Panc1 (cell line): ENCODE data around the gene CCDC51. TPM values are rescaled to one million over a fixed set of nuclear protein-coding genes. Genes with fewer than 3 reads are reported as not detected.

Source experiments
- ATAC-seq: fragments of 200-7000 bp; cut with Tn5 transposase; 2 replicates; pipeline ENCODE4 v1.9.1; 2020; ENCODE audit warnings: mild to moderate bottlenecking, moderate library complexity
- BruUV-seq: library from RNA; stranded (reverse); fragments of 400-500 nt; replicated peaks from 2 replicates; lab custom pipeline; 2021; lab: Mats Ljungman, UMichigan
- CTCF ChIA-PET: fragments of 300-600 bp; sonication (Branson Sonifier 250); formaldehyde crosslinking; loops from one replicate; lab custom pipeline; 2022; ENCODE audit warnings: antibody characterized with exemption; lab: Charles Lee
- POLR2A ChIA-PET: fragments of 300-600 bp; sonication (Branson Sonifier 250); formaldehyde crosslinking; loops from one replicate; lab custom pipeline; 2022; ENCODE audit warnings: antibody characterized with exemption; lab: Charles Lee
- DNase-seq: peaks from one replicate; pipeline ENCODE4 v3.0.0-alpha.2; 2010; ENCODE audit warnings: low read depth, low spot score
- H3K27ac ChIP-seq: 2 replicates; pipeline ENCODE4 v1.5.1; 2011; ENCODE audit warnings: mild to moderate bottlenecking, low read length, inconsistent platforms
- H3K27me3 ChIP-seq: fragments of 200-500 bp; sonication (Bioruptor generic); 2 replicates; pipeline ENCODE4 v1.6.0; 2014; ENCODE audit warnings: low read length, inconsistent platforms; ENCODE audit not compliant: control insufficient read depth, insufficient read depth
- H3K36me3 ChIP-seq: fragments of 200-500 bp; sonication (Bioruptor generic); 2 replicates; pipeline ENCODE4 v1.5.1; 2014; ENCODE audit warnings: inconsistent platforms, mild to moderate bottlenecking, low read length, moderate library complexity; ENCODE audit not compliant: control insufficient read depth, insufficient read depth
- H3K4me1 ChIP-seq: 2 replicates; pipeline ENCODE4 v1.5.1; 2011; ENCODE audit warnings: inconsistent platforms, mild to moderate bottlenecking, low read length, moderate library complexity; ENCODE audit not compliant: control insufficient read depth, insufficient read depth
- H3K4me3 ChIP-seq, 2 experiments: 2 replicates each; pipeline ENCODE4 v1.5.1; 2011 to 2012; ENCODE audit warnings: low read depth in 2 of 2, low read length in 2 of 2, mild to moderate bottlenecking in 2 of 2, inconsistent platforms in 1 of 2, moderate library complexity in 1 of 2
- H3K9me3 ChIP-seq: fragments of 200-500 bp; sonication (Bioruptor generic); 2 replicates; pipeline ENCODE4 v1.5.1; 2014; ENCODE audit warnings: low read depth, mild to moderate bottlenecking, inconsistent platforms, low read length, moderate library complexity; ENCODE audit not compliant: control insufficient read depth, insufficient read depth
- CTCF ChIP-seq: fragments of 450-650 bp; IDR thresholded peaks from 2 replicates; pipeline ENCODE4 v1.5.1; 2017; ENCODE audit warnings: mild to moderate bottlenecking
- POLR2AphosphoS5 ChIP-seq: IDR thresholded peaks from 2 replicates; pipeline ENCODE4 v1.6.1; 2012; ENCODE audit warnings: mild to moderate bottlenecking, low read depth, low read length, moderate library complexity
- REST ChIP-seq, 2 experiments: IDR thresholded peaks; 2 replicates each; pipeline ENCODE4 v1.6.1; 2011 to 2012; ENCODE audit warnings: low read depth in 2 of 2, control low read depth in 1 of 2, low read length in 1 of 2, mild to moderate bottlenecking in 1 of 2, moderate library complexity in 1 of 2; ENCODE audit not compliant: insufficient read depth in 1 of 2
- SIN3A ChIP-seq: IDR thresholded peaks from 2 replicates; pipeline ENCODE4 v1.6.1; 2012; ENCODE audit warnings: low read depth, mild to moderate bottlenecking, low read length, moderate library complexity, borderline replicate concordance; ENCODE audit not compliant: insufficient read depth
- TCF7L2 ChIP-seq: IDR thresholded peaks from 2 replicates; pipeline ENCODE4 v1.6.1; 2011; ENCODE audit warnings: mild to moderate bottlenecking, low read depth, low read length, inconsistent platforms
- in situ Hi-C: cut with HindIII; loops from 2 replicates; pipeline ENCODE4 v1.10.0; 2016; ENCODE audit warnings: low sequenced_read_pairs, low pct_unique_long_range_greater_than_20kb
- intact Hi-C: fragments of 100-400 bp; cut with micrococcal nuclease; formaldehyde crosslinking; loops from one replicate; pipeline ENCODE4 v1.10.0; 2022; ENCODE audit not compliant: unreplicated experiment
- total RNA-seq: library from RNA; stranded (reverse); gene quantifications from one replicate; pipeline ENCODE4 v1.2.1, GENCODE V29; 2021; ENCODE audit not compliant: unreplicated experiment

Gene CCDC51
- total RNA-seq, 1 experiment from 2014 or later, result 11.9 TPM

GRCh38 chr3:48398701-48399386, 41.1 kb downstream of the CCDC51 start:
- TF ChIP-seq CTCF (no peak), POLR2AphosphoS5 (no peak), TCF7L2 (no peak), REST (IDR thresholded peaks at IDR 0.05; ENCODE audit: insufficient read depth in 1 of 2, low read depth in 2 of 2, low read length in 1 of 2) (no peak), SIN3A (no peak)
- Histone ChIP-seq H3K27ac (no peak overlapping the region), H3K27me3 (0 out of 2 replicates have a peak, but pooled peaks cover 2% of the 10 kb centered on the region), H3K36me3 (no peaks in the 10 kb centered on the region), H3K9me3 (no peaks in the 10 kb centered on the region), H3K4me1 (no peaks in the 10 kb centered on the region), H3K4me3 (no peak overlapping the region)
- no peak for DNase-seq
- CTCF ChIA-PET, result interaction anchor here (5.2 kb wide), 1 partner anchor 37 kb away, joined by 98 read pairs; no protein-coding TSS in a partner anchor
- POLR2A ChIA-PET, result no interaction called here
- in situ Hi-C loops, result no loop called here
- no peak for ATAC-seq
- intact Hi-C loops, result no loop called here
- no TSS peak for BruUV-seq

GRCh38 chr3:48397767-48398681, 41.9 kb downstream of the CCDC51 start:
- Histone ChIP-seq H3K4me3 (no peak overlapping the region), H3K36me3 (no peaks in the 10 kb centered on the region), H3K4me1 (no peaks in the 10 kb centered on the region), H3K27ac (no peak overlapping the region), H3K9me3 (no peaks in the 10 kb centered on the region), H3K27me3 (0 out of 2 replicates have a peak, but pooled peaks cover 2% of the 10 kb centered on the region)
- ChIA-PET POLR2A (no interaction called here), CTCF (no interaction called here)
- intact Hi-C loops, result no loop called here
- in situ Hi-C loops, result no loop called here
- no TSS peak for BruUV-seq
- DNase-seq (no peak), ATAC-seq (no peak)
- TF ChIP-seq POLR2AphosphoS5 (no peak), SIN3A (no peak), CTCF (no peak), TCF7L2 (no peak), REST (IDR thresholded peaks at IDR 0.05; ENCODE audit: insufficient read depth in 1 of 2, low read depth in 2 of 2, low read length in 1 of 2) (no peak)
